OCI-LY7 (cell line): ENCODE data around the gene TEX14. TPM values are rescaled to one million over a fixed set of nuclear protein-coding genes. Genes with fewer than 3 reads are reported as not detected.
A peak's percentile ranks its signal among the peaks of the same experiment; 100 is the strongest.

Source experiments
- BruUV-seq: library from RNA; stranded (reverse); fragments of 400-500 nt; replicated peaks from 2 replicates; lab custom pipeline; 2021; lab: Mats Ljungman, UMichigan
- CTCF ChIA-PET: fragments of 300-600 bp; sonication (Branson Sonifier 250); formaldehyde crosslinking; loops from one replicate; lab custom pipeline; 2022; ENCODE audit warnings: antibody characterized with exemption; ENCODE audit not compliant: unreplicated experiment; lab: Charles Lee
- POLR2A ChIA-PET: fragments of 300-600 bp; sonication (Branson Sonifier 250); formaldehyde crosslinking; loops from one replicate; lab custom pipeline; 2022; ENCODE audit warnings: antibody characterized with exemption; lab: Charles Lee
- DNase-seq: peaks from one replicate; pipeline ENCODE4 v3.0.0-alpha.2; 2015; ENCODE audit warnings: low spot score
- H2AFZ ChIP-seq: fragments of 200-600 bp; sonication (generic), shearing (Covaris generic); 2 replicates; pipeline ENCODE4 v1.6.1; 2014; ENCODE audit warnings: mild to moderate bottlenecking, antibody characterized with exemption, low read length, moderate library complexity
- H3K27ac ChIP-seq: fragments of 200-600 bp; sonication (generic); 2 replicates; pipeline ENCODE4 v1.5.1; 2014; ENCODE audit warnings: mixed run types, low read depth, mild to moderate bottlenecking, moderate library complexity, low read length, inconsistent platforms; ENCODE audit not compliant: poor library complexity, severe bottlenecking
- H3K36me3 ChIP-seq: fragments of 200-600 bp; sonication (generic); 2 replicates; pipeline ENCODE4 v1.6.1; 2014; ENCODE audit warnings: mild to moderate bottlenecking, antibody characterized with exemption, low read length, moderate library complexity, mixed read lengths; ENCODE audit not compliant: insufficient read depth
- H3K4me1 ChIP-seq: fragments of 200-600 bp; sonication (generic); 2 replicates; pipeline ENCODE4 v1.5.1; 2014; ENCODE audit warnings: mild to moderate bottlenecking, low read length; ENCODE audit not compliant: insufficient read depth, poor library complexity, severe bottlenecking
- H3K4me2 ChIP-seq: fragments of 200-600 bp; sonication (generic); 2 replicates; pipeline ENCODE4 v1.6.1; 2014; ENCODE audit warnings: mild to moderate bottlenecking, low read length
- H3K4me3 ChIP-seq: fragments of 200-600 bp; sonication (generic); 2 replicates; pipeline ENCODE4 v1.5.1; 2014; ENCODE audit warnings: mild to moderate bottlenecking, low read depth, low read length; ENCODE audit not compliant: poor library complexity, severe bottlenecking
- H3K79me2 ChIP-seq: fragments of 200-600 bp; sonication (generic); 2 replicates; pipeline ENCODE4 v1.6.1; 2016; ENCODE audit warnings: low read depth, mild to moderate bottlenecking, low read length, moderate library complexity, mixed read lengths; ENCODE audit not compliant: insufficient read depth
- H3K9me2 ChIP-seq: fragments of 200-600 bp; sonication (generic); 2 replicates; pipeline ENCODE4 v1.6.1; 2016; ENCODE audit warnings: mild to moderate bottlenecking, low read length, mixed read lengths; ENCODE audit not compliant: insufficient read depth
- H3K9me3 ChIP-seq: fragments of 200-600 bp; sonication (generic); 2 replicates; pipeline ENCODE4 v1.6.1; 2014; ENCODE audit warnings: mild to moderate bottlenecking, mixed run types, low read length, mixed read lengths
- H4K20me1 ChIP-seq: fragments of 200-600 bp; sonication (generic); 2 replicates; pipeline ENCODE4 v1.6.1; 2014; ENCODE audit warnings: mild to moderate bottlenecking, antibody characterized with exemption, low read length, moderate library complexity, mixed read lengths; ENCODE audit not compliant: insufficient read depth
- EZH2phosphoT487 ChIP-seq: fragments of 200-600 bp; sonication (generic); IDR thresholded peaks from 2 replicates; pipeline ENCODE4 v1.6.1; 2018; ENCODE audit warnings: low read depth, borderline replicate concordance, mild to moderate bottlenecking, mixed run types, antibody characterized with exemption, low read length, moderate library complexity, mixed read lengths
- intact Hi-C: fragments of 100-400 bp; cut with micrococcal nuclease; formaldehyde crosslinking; loops from one replicate; pipeline ENCODE4 v1.10.0; 2022; ENCODE audit not compliant: unreplicated experiment
- total RNA-seq, 2 experiments: library from RNA; depleted of rRNA in 1 of 2; stranded (reverse); fragments of >200 nt in 1 of 2; shearing (Covaris generic) in 1 of 2; gene quantifications; 2 replicates each; pipeline ENCODE4 v1.2.3, GENCODE V29; 2014 to 2022
- TF ChIP-seq, protein P1 (sequence below): fragments of 200-600 bp; sonication (generic); conservative IDR thresholded peaks from 2 replicates; pipeline ENCODE4 v1.5.1; 2014; ENCODE audit warnings: mild to moderate bottlenecking, antibody characterized with exemption, low read length, moderate library complexity, mixed read lengths

The TEX14 gene
- total RNA-seq, 2 experiments from 2014 or later, result 0.69 to 2.3 TPM

DNA sequence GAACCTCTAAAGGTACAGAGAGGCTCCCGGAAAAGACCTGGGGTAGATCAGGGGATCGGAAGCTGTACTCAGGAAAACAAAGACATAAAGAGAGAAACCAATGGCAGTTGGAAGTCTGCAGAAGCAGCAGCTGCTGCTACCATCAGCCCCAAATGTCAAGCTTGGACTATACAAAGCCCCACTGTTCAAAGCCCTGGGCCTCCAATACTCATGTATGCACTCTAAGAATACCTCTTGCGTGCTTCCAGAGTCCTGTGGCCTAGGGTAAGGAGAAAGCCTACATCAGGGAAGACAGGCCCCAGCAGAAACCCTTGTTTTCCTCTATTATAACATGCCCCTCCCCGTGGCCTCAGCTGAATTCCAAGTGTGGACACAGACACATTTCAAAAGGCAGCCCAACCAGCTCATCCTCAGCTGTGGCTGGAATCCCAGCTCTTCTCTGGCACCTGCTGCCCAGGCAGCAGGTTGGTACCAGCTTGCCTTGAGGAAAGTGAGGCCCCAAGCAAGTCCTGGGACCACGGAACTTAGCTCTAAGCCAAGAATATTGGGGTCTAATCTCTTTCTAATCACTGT lies 158.1 kb downstream of the TEX14 start:
- H3K4me2 ChIP-seq, result no peak overlapping the region
- H3K79me2 ChIP-seq, result no peaks in the 10 kb centered on the region
- CTCF ChIA-PET, result interaction anchor here (0.6 kb wide), 1 partner anchor 12 kb away, joined by 4 read pairs; no protein-coding TSS in a partner anchor
- H3K9me3 ChIP-seq, result no peaks in the 10 kb centered on the region
- POLR2A ChIA-PET, result interaction anchor here (0.6 to 1.1 kb wide), 2 partner anchors 15 to 1404 kb away, joined by 4 to 6 read pairs; no protein-coding TSS in a partner anchor
- no peak for DNase-seq
- H2AFZ ChIP-seq, result no peak overlapping the region
- no peaks in the 10 kb centered on the region for H3K36me3 ChIP-seq
- no peaks in the 10 kb centered on the region for H4K20me1 ChIP-seq
- BruUV-seq, result no TSS peak
- no peak overlapping the region for H3K27ac ChIP-seq
- no peaks in the 10 kb centered on the region for H3K9me2 ChIP-seq
- intact Hi-C loops, result no loop called here
- no peaks in the 10 kb centered on the region for H3K4me1 ChIP-seq
- H3K4me3 ChIP-seq, result no peak overlapping the region
- TF ChIP-seq, protein P1, sequence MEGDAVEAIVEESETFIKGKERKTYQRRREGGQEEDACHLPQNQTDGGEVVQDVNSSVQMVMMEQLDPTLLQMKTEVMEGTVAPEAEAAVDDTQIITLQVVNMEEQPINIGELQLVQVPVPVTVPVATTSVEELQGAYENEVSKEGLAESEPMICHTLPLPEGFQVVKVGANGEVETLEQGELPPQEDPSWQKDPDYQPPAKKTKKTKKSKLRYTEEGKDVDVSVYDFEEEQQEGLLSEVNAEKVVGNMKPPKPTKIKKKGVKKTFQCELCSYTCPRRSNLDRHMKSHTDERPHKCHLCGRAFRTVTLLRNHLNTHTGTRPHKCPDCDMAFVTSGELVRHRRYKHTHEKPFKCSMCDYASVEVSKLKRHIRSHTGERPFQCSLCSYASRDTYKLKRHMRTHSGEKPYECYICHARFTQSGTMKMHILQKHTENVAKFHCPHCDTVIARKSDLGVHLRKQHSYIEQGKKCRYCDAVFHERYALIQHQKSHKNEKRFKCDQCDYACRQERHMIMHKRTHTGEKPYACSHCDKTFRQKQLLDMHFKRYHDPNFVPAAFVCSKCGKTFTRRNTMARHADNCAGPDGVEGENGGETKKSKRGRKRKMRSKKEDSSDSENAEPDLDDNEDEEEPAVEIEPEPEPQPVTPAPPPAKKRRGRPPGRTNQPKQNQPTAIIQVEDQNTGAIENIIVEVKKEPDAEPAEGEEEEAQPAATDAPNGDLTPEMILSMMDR, result no peak
- no peak for TF ChIP-seq EZH2phosphoT487

DNA sequence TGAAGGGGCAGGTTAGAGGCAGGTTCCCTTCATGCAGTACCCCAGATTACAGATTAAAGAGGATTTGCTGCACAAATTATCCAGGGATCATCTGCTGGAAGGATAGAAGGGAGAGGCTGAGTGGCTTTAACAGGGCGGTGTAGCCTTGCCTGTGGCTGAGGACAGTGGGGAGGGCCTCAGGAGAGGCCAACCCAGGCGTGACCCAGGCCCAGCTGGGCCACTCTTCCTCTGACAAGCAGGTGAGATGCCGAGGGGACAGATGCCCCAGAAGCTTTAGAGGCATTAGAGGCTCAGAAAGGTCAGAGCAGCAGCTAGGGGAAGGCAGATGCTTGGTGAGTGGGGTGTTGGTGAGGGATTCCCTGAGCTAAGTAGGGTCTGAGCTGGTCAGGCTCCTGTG lies 159.3 kb downstream of the TEX14 start:
- intact Hi-C loops, result no loop called here
- no peaks in the 10 kb centered on the region for H3K79me2 ChIP-seq

More for the DNA sequence above, 159.3 kb downstream of the TEX14 start:
- no peaks in the 10 kb centered on the region for H3K9me3 ChIP-seq
- H3K4me2 ChIP-seq, result peak overlapping the region; percentile 57; the same call in 1 of the 2 replicates
- no peak overlapping the region for H3K27ac ChIP-seq
- no peaks in the 10 kb centered on the region for H3K9me2 ChIP-seq
- BruUV-seq, result no TSS peak
- POLR2A ChIA-PET, result interaction anchor here (0.5 to 1.3 kb wide), 2 partner anchors 46 to 50 kb away, joined by 3 to 6 read pairs; no protein-coding TSS in a partner anchor
- no peak for DNase-seq
- TF ChIP-seq, protein P1, result no peak
- TF ChIP-seq EZH2phosphoT487, result no peak
- CTCF ChIA-PET, result no interaction called here
- H3K4me3 ChIP-seq, result no peak overlapping the region
- no peak overlapping the region for H2AFZ ChIP-seq
- H4K20me1 ChIP-seq, result no peaks in the 10 kb centered on the region
- no peaks in the 10 kb centered on the region for H3K4me1 ChIP-seq
- no peaks in the 10 kb centered on the region for H3K36me3 ChIP-seq
